GM12892 (cell line): Measurements from ENCODE around the gene AMPD1.
A peak's percentile ranks its signal among the peaks of the same experiment; 100 is the strongest.

Source experiments
- DNase-seq: peaks from one replicate; pipeline ENCODE4 v3.0.0; 2011; ENCODE audit not compliant: insufficient read length
- FAIRE-seq: peaks from 2 replicates; lab custom pipeline; 2011; peaks lifted over from hg19 to GRCh38; lab: Jason Lieb, UNC
- POLR2A ChIP-seq: IDR thresholded peaks from 2 replicates; pipeline ENCODE4 v1.6.1; 2011; ENCODE audit warnings: low read depth, low read length, control low read depth
- POLR2AphosphoS5 ChIP-seq: IDR thresholded peaks from 2 replicates; pipeline ENCODE4 v1.6.1; 2011; ENCODE audit warnings: low read depth, low read length, control low read depth
- TAF1 ChIP-seq: IDR thresholded peaks from 2 replicates; pipeline ENCODE4 v1.6.1; 2011; ENCODE audit warnings: low read depth, mild to moderate bottlenecking, control low read depth, low read length, borderline replicate concordance

The AMPD1 gene

GRCh38 chr1:114691061-114691460 lies 4.3 kb downstream of the AMPD1 start:
- TF ChIP-seq POLR2AphosphoS5 (no peak), POLR2A (no peak), TAF1 (no peak)
- DNase-seq (no peak), FAIRE-seq (no peak)

DNA sequence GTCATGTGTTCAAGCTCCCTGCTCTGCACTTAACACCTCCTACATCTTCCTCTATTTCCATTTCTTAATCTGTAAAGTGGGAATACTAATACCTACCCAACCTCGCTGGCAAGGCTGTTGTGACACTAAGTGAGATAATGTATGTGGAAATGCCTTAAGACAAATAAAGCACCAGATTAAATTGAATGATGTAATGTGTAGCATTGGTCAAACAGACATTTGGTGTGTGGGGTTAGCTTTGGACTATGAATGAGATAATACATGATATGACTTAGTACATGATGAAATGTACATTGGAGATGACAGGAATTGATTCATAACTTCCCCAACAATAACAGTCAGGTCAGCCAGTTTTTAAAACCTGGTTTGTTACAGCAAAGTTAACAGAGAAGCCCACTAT lies 5.2 kb downstream of the AMPD1 start:
- TF ChIP-seq POLR2A (no peak), POLR2AphosphoS5 (no peak), TAF1 (no peak)
- DNase-seq (no peak), FAIRE-seq (no peak)

DNA sequence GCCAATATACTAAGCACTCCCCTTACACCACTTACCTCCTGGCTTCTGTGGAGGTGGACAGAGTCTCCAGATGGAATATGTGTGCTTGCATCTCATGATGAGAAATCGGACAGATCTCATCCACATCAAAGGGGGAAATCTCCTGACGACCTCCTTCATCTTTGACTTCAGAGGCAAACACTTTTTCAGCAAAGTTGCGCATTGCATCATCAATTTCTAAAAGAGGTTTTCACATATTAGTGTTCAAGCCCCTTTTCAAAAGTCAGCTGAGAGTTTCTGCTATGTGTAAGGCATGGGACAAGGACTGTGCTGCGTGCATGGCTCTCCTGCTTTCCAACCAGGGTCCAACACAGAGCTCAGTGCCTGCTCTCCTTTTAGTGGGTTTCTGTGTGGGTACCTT lies 6.8 kb downstream of the AMPD1 start:
- DNase-seq (no peak), FAIRE-seq (no peak)
- no peak for TF ChIP-seq TAF1
- TF ChIP-seq POLR2A = no peak
- TF ChIP-seq POLR2AphosphoS5 = no peak

DNA sequence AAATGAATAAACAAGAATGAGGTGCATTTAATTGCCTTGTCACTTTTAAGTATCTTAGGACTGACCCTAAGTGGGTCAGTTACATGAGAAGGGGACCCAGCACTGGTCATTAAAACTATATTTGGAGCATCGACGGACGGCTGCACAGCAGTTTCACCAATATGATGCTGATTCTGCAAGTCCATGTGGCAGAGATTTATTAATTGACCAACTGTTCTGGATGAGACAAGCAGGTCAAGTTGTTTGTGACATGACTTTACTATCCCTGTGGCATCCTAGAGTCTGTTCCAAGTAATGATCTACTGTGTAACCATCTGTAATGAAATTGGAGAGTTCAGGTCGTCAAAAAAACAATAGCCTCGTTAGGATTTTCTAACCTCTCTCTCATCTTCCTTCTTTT lies 9.5 kb downstream of the AMPD1 start:
- no peak for FAIRE-seq
- no peak for DNase-seq
- TF ChIP-seq POLR2AphosphoS5 = no peak
- TF ChIP-seq TAF1 = no peak
- TF ChIP-seq POLR2A = no peak

GRCh38 chr1:114677691-114678090 lies 17.7 kb downstream of the AMPD1 start:
- no peak for DNase-seq
- no peak for TF ChIP-seq POLR2AphosphoS5
- no peak for TF ChIP-seq POLR2A
- TF ChIP-seq TAF1 = no peak
- FAIRE-seq = no peak

- no peak for TF ChIP-seq POLR2AphosphoS5
- no peak for TF ChIP-seq POLR2A
- TF ChIP-seq TAF1 = no peak
- DNase-seq (no peak), FAIRE-seq (no peak)
Observed at GRCh38 chr1:114676115-114676514, 19.2 kb downstream of the AMPD1 start.

DNA sequence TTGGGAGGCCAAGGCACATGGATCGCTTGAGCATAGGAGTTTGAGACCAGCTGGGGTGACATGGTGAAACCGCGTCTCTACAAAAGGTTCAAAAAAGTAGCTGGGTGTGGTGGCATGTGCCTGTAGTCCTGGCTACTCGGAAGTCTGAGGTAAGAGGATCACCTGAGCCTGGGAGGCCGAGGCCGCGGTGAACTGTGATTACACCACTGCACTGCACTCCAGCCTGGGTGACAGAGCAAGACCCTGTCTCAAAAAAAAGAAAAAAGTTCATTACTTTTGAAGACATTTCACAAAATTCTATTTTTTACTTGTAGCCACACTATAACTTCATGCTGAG lies 23.4 kb downstream of the AMPD1 start:
- FAIRE-seq = no peak
- TF ChIP-seq TAF1 (no peak), POLR2AphosphoS5 (no peak), POLR2A (no peak)
- DNase-seq = no peak

DNA sequence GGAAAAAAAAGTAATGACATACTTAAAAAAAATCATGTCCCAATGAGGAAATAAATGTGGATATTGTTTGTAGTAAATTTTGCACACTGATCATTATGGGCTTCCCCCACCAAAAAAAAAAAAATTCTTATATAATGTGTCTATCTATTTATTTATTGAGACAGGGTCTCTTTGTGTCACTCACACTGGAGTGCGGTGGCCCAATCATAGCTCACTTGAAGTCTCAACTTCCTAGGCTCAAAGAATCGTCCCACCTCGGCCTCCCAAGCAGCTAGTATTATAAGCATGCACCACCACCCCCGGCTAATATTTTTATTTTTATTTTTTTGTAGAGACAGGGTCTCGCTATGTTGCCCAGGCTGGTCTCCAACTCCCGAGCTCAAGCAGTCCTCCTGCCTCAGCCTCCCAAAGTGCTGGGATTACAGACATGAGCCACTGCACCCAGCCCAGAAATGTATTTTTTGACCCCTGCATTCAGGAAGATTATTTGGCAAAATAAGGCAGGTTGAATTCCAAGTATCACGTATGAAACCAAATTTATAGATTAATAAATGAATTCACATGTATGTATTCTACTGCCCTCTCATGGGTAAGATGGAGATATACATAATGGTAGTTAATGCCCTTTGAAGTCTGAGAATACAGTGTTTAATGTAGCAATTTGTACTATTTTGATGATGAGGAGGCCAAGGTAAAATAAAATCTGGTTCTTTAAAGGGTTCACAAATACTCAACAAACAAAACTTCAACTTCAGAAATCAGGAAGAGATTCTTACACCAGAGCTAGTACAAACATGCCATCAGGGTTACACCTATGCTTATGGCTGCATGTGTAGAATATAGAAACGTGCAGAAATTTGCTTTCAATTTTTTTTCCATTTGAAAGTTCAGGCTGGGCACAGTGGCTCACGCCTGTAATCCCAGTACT lies 24.1 kb downstream of the AMPD1 start:
- TF ChIP-seq TAF1 (no peak), POLR2AphosphoS5 (no peak)
- no peak for DNase-seq
- FAIRE-seq = no peak

DNA sequence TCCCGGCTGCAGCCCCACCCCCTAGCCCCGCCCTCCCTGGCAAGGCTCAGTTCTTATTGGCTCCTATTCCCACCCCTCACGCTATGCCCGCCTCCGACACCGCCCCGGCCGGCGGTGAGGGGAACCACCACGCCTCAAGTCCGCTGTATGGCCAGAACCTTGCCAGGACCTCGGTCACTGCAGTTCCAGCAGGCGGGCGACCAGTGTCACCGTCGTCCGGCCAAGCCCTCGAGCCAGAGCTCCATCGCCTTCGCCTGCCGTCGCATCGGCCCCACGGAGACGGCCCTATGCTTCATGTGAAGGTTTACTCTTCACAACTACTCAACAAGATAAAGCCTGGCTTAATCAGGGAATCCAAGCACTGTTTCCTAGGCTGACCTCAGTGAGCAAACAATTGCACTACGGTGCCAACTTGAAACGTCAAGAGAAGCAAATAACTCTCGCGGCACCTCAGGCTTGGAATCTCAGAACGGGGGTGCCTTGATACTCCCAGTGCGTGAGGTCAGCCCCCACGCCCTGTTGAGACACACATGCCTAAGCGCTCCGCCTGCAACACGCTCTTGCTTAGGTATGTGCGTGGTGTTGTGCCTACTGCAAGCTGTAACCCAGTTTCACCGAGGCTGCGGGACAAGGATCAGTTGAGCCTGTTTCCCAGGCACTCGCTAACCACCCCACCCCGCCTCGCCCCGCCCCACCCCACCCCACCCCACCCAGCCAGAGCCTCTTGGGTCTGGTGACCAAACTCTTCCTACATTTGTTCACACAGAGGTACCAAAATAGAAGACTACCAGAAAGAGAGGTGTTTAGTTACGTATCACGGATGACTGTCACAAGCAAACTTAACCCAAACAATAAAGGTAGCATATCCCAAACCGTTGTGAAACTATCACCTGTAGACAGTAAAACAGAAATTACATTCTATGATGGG lies 25.0 kb downstream of the AMPD1 start:
- peak; percentile 97 for FAIRE-seq
- DNase-seq = peak; percentile 85
- TF ChIP-seq TAF1 = no peak
- no peak for TF ChIP-seq POLR2AphosphoS5
- peak; percentile 34; the same call in 1 of the 2 replicates for TF ChIP-seq POLR2A

DNA sequence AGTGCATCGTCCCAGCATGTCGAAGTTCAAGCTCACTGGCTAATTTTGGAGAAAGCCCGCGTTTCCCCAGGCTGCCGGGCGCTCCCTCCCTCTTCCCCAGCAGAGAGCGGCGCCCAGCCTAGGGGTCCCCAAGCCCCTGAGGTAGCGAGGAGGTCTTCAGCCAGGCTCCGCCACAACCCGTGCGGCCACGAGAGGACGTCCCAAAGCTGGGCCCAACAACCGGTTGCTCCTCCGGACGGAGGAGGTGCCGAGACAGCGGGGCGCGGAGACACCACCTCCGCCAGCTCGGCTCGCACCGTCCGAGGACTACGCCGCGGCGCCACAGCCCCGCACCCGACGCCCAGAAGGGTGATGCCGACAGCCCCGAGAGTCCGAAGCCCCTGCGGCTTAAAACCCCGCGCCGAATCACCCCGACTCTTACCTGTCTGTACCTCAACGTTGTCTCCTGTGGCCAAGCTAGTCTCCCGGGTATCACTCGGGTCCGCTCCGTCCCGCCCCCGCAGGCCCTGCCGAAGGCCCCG lies 25.7 kb downstream of the AMPD1 start, which contains the start of gene DENND2C:
DENND2C (minus strand) TSS at position 488 of the 521 bp plus-strand sequence. CDS start 44,065 bp downstream, outside the sequence.
- FAIRE-seq = no peak
- TF ChIP-seq POLR2A (no peak), POLR2AphosphoS5 (no peak), TAF1 (no peak)
- no peak for DNase-seq
